Germinal center (tissue), 1 donor: Measurements from ENCODE around the gene DBH.

Experiments
- DNase-seq: peaks from one replicate; pipeline ENCODE4 v3.0.0; 2012; ENCODE audit warnings: mixed read lengths, low spot score

The DBH gene

GRCh38 chr9:133643978-133644760, 8.0 kb downstream of the DBH start:
- DNase-seq: no peak

- DNase-seq: no peak
Observed at GRCh38 chr9:133645021-133645765, 9.0 kb downstream of the DBH start.

GRCh38 chr9:133647148-133647547, 11.0 kb downstream of the DBH start:
- no peak for DNase-seq

GRCh38 chr9:133647765-133648469, 11.8 kb downstream of the DBH start:
- DNase-seq: no peak

- DNase-seq: no peak
Observed at GRCh38 chr9:133649194-133649593, 13.0 kb downstream of the DBH start.

- DNase-seq: no peak
Observed at GRCh38 chr9:133650026-133650425, 13.9 kb downstream of the DBH start.

- DNase-seq: no peak
Observed at GRCh38 chr9:133653638-133654037, 17.5 kb downstream of the DBH start.

GRCh38 chr9:133654736-133655657, 18.8 kb downstream of the DBH start:
- DNase-seq: no peak

GRCh38 chr9:133655701-133656100, 19.5 kb downstream of the DBH start:
- DNase-seq: no peak

GRCh38 chr9:133656211-133657119, 20.3 kb downstream of the DBH start:
- DNase-seq: no peak

GRCh38 chr9:133657120-133657661, 21.0 kb downstream of the DBH start:
- no peak for DNase-seq

- no peak for DNase-seq
Observed at GRCh38 chr9:133658442-133659431, 22.6 kb downstream of the DBH start.

GRCh38 chr9:133659516-133659915, 23.4 kb downstream of the DBH start:
- no peak for DNase-seq

GRCh38 chr9:133661846-133662540, 25.8 kb downstream of the DBH start:
- DNase-seq: no peak

GRCh38 chr9:133664173-133665050, 28.2 kb downstream of the DBH start:
- no peak for DNase-seq

GRCh38 chr9:133665096-133665495, 28.9 kb downstream of the DBH start:
- DNase-seq: no peak

GRCh38 chr9:133665535-133665934, 29.4 kb downstream of the DBH start:
- DNase-seq: no peak
